Retinal pigment epithelial cell (primary cell): ENCODE results near the gene RAB3D.
"Not testable (repeated sequence)": the region's sequence is repeated elsewhere in the genome, so short reads cannot be mapped to it uniquely, and the experiment has no call there.

Source experiments
- DNase-seq: peaks from one replicate; pipeline ENCODE4 v3.0.0-alpha.2; 2010; ENCODE audit warnings: low read depth
- H3K4me3 ChIP-seq: 2 replicates; pipeline ENCODE4 v1.5.1; 2011; ENCODE audit warnings: mild to moderate bottlenecking, low read length, control low read depth, moderate library complexity
- TF ChIP-seq, protein P1 (sequence below): conservative IDR thresholded peaks from 2 replicates; pipeline ENCODE4 v1.5.1; 2011; ENCODE audit warnings: low read depth, low read length, control low read depth, inconsistent platforms

The RAB3D gene

GRCh38 chr19:11322269-11323024 lies 17.0 kb downstream of the RAB3D start:
- H3K4me3 ChIP-seq, result no peak overlapping the region
- TF ChIP-seq, protein P1, sequence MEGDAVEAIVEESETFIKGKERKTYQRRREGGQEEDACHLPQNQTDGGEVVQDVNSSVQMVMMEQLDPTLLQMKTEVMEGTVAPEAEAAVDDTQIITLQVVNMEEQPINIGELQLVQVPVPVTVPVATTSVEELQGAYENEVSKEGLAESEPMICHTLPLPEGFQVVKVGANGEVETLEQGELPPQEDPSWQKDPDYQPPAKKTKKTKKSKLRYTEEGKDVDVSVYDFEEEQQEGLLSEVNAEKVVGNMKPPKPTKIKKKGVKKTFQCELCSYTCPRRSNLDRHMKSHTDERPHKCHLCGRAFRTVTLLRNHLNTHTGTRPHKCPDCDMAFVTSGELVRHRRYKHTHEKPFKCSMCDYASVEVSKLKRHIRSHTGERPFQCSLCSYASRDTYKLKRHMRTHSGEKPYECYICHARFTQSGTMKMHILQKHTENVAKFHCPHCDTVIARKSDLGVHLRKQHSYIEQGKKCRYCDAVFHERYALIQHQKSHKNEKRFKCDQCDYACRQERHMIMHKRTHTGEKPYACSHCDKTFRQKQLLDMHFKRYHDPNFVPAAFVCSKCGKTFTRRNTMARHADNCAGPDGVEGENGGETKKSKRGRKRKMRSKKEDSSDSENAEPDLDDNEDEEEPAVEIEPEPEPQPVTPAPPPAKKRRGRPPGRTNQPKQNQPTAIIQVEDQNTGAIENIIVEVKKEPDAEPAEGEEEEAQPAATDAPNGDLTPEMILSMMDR, result no peak
- no peak for DNase-seq

- H3K4me3 ChIP-seq, result no peak overlapping the region
- TF ChIP-seq, protein P1, result no peak
- DNase-seq, result no peak
These were observed 18.0 kb downstream of the RAB3D start for GRCh38 chr19:11321191-11322126.

- not testable (repeated sequence) for DNase-seq, H3K4me3 ChIP-seq
These were observed 19.0 kb downstream of the RAB3D start for GRCh38 chr19:11320278-11320995.

DNA sequence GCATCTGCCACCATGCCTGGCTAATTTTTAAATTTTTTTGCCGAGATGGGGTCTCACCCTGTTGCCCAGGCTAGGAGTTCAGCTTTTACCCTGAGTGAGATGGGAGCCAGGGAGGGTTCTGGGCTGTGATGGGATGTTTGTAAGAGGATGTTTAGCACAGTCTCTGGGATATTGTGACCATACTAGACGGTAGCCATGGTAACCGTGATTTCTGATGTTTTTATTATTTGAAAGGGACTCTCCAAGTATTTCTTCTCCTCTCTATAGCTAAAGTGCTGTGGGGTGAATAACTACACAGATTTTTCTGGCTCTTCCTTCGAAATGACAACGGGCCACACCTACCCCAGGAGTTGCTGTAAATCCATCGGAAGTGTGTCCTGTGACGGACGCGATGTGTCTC lies 33.1 kb downstream of the RAB3D start:
- TF ChIP-seq, protein P1, result no peak
- H3K4me3 ChIP-seq, result no peak overlapping the region
- no peak for DNase-seq

DNA sequence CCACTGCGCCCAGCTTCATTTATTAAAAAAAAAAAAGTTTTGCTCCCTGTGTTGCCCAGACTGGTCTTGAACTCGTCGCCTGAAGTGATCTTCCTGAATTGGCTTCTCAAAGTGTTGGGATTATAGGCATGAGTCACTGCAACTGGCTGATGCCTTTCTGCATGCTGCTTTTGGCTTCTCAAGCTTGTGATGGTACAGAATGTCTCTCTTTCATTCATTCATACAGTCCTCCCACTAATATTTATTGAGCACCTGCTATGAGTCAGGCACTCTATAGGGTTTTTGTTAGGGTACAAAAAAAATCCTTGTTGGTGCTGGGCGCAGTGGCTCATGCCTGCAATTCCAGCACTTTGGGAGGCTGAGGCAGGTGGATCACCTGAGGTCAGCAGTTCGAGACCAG lies 34.5 kb downstream of the RAB3D start:
- no peak overlapping the region for H3K4me3 ChIP-seq
- TF ChIP-seq, protein P1, result no peak
- DNase-seq, result no peak

DNA sequence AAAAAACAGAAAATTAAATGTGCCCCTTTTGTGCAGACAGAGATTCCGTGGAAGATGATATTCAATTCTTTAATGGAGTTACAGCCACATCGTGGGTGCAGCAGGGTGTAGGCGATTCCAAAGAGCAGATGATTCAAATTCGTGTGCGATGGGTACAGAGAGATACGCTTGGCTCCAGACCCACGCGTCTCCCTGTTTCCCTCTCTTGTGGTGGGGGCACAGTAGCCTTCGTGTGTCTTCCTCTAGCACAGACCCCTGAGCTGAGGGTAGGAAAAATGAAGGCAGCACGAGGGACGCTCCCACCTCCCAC lies 38.7 kb downstream of the RAB3D start:
- DNase-seq, result no peak
- TF ChIP-seq, protein P1, result no peak
- no peak overlapping the region for H3K4me3 ChIP-seq
